ENCODE data around the gene ARHGEF12.

ARHGEF12 gene

GRCh38 chr11:120532832-120533196, 196.6 kb downstream of the ARHGEF12 start:
- in situ Hi-C loops (cut with HindIII; ENCODE audit: low sequenced_read_pairs) = no loop called here

GRCh38 chr11:120536091-120536796, 200.0 kb downstream of the ARHGEF12 start:
- in situ Hi-C loops (cut with HindIII; ENCODE audit: low sequenced_read_pairs) = no loop called here

GRCh38 chr11:120536797-120537169, 200.6 kb downstream of the ARHGEF12 start:
- in situ Hi-C loops (cut with HindIII; ENCODE audit: low sequenced_read_pairs) = no loop called here

- in situ Hi-C loops (cut with HindIII; ENCODE audit: low sequenced_read_pairs) = no loop called here
These were observed 201.8 kb downstream of the ARHGEF12 start for GRCh38 chr11:120537996-120538395.

GRCh38 chr11:120538707-120539106, 202.5 kb downstream of the ARHGEF12 start:
- in situ Hi-C loops (cut with HindIII; ENCODE audit: low sequenced_read_pairs) = no loop called here

Data from DLD1 (cell line).